ENCODE results near the gene RBP3.

DNA sequence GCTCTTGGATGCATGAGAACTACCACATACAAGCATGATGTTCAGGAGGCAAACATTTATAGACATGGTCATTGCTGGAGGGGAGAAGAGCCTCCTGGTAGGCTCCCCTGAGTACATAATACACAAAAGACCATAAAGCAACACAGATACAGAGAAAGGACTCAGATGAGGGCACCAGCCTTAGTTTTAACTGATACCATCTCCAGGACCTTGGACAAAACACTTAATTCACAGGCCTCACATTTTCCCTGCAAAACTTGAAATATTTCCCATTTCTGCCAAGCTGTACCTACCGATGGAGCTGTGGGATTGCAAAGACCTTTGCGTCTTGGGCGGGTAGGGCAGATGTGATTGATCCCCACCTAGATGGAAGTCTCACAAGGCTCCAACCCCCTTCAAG is 52.6 kb downstream of the RBP3 start:
- TF ChIP-seq GATA2 (IDR thresholded peaks at IDR 0.05; ENCODE audit: low read depth, low read length) (no peak), GATA3 (IDR thresholded peaks at IDR 0.05; ENCODE audit: low read depth, low read length) (no peak)
